ENCODE results near the gene COP1. TPM values are rescaled to one million over a fixed set of nuclear protein-coding genes. Genes with fewer than 3 reads are reported as not detected.

The COP1 gene
- total RNA-seq, 4 donors from 2014 or later = 37.7 to 51.4 (median 44.8) TPM

- no peaks in the 10 kb centered on the region for H3K27me3 ChIP-seq
- H3K36me3 ChIP-seq = no peaks in the 10 kb centered on the region
- WGBS, 2 donors (ENCODE audit: low coverage in 1 of 2) = 80 to 82% methylated on average over 4 to 5 of the region's 5 CpGs
- H3K9me3 ChIP-seq = no peaks in the 10 kb centered on the region
- H3K27ac ChIP-seq = no peak overlapping the region
- no peak for ATAC-seq
- no peaks in the 10 kb centered on the region for H3K4me1 ChIP-seq
- no peak overlapping the region for H3K4me3 ChIP-seq
- TF ChIP-seq, protein P1, sequence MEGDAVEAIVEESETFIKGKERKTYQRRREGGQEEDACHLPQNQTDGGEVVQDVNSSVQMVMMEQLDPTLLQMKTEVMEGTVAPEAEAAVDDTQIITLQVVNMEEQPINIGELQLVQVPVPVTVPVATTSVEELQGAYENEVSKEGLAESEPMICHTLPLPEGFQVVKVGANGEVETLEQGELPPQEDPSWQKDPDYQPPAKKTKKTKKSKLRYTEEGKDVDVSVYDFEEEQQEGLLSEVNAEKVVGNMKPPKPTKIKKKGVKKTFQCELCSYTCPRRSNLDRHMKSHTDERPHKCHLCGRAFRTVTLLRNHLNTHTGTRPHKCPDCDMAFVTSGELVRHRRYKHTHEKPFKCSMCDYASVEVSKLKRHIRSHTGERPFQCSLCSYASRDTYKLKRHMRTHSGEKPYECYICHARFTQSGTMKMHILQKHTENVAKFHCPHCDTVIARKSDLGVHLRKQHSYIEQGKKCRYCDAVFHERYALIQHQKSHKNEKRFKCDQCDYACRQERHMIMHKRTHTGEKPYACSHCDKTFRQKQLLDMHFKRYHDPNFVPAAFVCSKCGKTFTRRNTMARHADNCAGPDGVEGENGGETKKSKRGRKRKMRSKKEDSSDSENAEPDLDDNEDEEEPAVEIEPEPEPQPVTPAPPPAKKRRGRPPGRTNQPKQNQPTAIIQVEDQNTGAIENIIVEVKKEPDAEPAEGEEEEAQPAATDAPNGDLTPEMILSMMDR (IDR thresholded peaks at IDR 0.05) = no peak
- TF ChIP-seq EP300 (IDR thresholded peaks at IDR 0.05) (no peak), POLR2A (IDR thresholded peaks at IDR 0.05) (no peak), POLR2AphosphoS5 (IDR thresholded peaks at IDR 0.05) (no peak)
Observed at GRCh38 chr1:175901076-175901836, 305.8 kb downstream of the COP1 start.

DNA sequence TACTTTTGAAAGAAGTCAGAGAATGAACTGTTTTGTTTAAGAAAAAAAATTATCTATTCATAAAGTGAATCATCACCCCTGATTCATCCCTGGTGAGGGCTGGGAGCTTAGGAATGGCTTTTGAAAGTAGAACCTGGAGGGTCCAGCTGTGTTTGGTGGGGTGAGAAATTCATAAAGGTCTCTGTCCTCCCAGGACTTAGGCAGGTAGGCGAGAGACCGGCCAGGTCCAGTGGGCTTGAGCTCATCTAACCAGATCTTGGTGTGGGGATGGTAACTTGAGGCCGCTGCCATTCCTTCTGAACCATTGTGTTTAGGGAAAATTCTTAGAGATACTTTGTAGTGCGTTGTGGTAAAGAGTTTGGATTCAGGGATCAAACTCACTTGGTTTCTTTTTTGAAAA lies 306.9 kb downstream of the COP1 start:
- 80 to 96% methylated on average over 2 to 4 of the region's 4 CpGs for WGBS, 2 donors (ENCODE audit: low coverage in 1 of 2)
- Histone ChIP-seq H3K9me3 (no peaks in the 10 kb centered on the region), H3K36me3 (no peaks in the 10 kb centered on the region), H3K27ac (no peak overlapping the region), H3K4me3 (no peak overlapping the region), H3K27me3 (no peaks in the 10 kb centered on the region), H3K4me1 (no peaks in the 10 kb centered on the region)
- ATAC-seq = no peak
- TF ChIP-seq EP300 (IDR thresholded peaks at IDR 0.05) (no peak), POLR2AphosphoS5 (IDR thresholded peaks at IDR 0.05) (no peak), POLR2A (IDR thresholded peaks at IDR 0.05) (no peak)
- TF ChIP-seq, protein P1 (IDR thresholded peaks at IDR 0.05) = no peak

DNA sequence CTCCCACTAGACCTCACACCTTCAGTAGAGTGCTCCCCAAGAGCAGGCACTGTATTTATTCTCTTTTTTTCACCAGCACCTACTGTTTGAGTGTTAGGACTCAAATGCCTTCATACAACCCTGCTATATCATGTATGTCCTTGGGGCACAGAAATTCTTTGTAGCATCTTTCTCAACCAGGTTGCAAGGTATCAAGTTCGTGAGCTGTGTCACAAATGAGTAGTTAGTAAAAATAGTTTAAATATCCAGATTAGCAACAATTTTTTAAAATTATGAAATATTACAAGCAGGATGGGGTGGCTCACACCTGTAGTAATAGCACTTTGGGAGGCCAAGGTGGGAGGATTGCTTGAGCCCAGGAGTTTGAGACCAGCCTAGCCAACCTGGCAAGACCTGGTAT lies 311.1 kb downstream of the COP1 start:
- Histone ChIP-seq H3K4me3 (no peak overlapping the region), H3K4me1 (no peaks in the 10 kb centered on the region), H3K27ac (no peak overlapping the region), H3K9me3 (no peaks in the 10 kb centered on the region), H3K27me3 (no peaks in the 10 kb centered on the region), H3K36me3 (no peaks in the 10 kb centered on the region)
- 85 to 100% methylated on average over 1 of the region's 1 CpG for WGBS, 2 donors (ENCODE audit: low coverage in 1 of 2)
- no peak for TF ChIP-seq POLR2AphosphoS5 (IDR thresholded peaks at IDR 0.05)
- TF ChIP-seq, protein P1 (IDR thresholded peaks at IDR 0.05) = no peak
- no peak for TF ChIP-seq EP300 (IDR thresholded peaks at IDR 0.05)
- no peak for TF ChIP-seq POLR2A (IDR thresholded peaks at IDR 0.05)
- ATAC-seq = no peak

Small RNAs within 50 kb of the gene (small RNA-seq; reads per million reads assigned to genes)
- gene RF00066 (0 reads per million in 4 donors), gene RNU2-12P (0 reads per million in 4 donors), gene RPS29P5 (0 to 1.9 (median 0) reads per million in 4 donors), gene SCARNA3 (1.7 to 6.5 (median 4.8) reads per million in 4 donors)
